ENCODE results near the gene NRXN2. TPM values are rescaled to one million over a fixed set of nuclear protein-coding genes. Genes with fewer than 3 reads are reported as not detected.

Gene NRXN2
- total and polyA plus RNA-seq, 2 of the 13 experiments (the other 11 are each of a cell fraction or from before 2014, with no cell fraction given) = not detected

DNA sequence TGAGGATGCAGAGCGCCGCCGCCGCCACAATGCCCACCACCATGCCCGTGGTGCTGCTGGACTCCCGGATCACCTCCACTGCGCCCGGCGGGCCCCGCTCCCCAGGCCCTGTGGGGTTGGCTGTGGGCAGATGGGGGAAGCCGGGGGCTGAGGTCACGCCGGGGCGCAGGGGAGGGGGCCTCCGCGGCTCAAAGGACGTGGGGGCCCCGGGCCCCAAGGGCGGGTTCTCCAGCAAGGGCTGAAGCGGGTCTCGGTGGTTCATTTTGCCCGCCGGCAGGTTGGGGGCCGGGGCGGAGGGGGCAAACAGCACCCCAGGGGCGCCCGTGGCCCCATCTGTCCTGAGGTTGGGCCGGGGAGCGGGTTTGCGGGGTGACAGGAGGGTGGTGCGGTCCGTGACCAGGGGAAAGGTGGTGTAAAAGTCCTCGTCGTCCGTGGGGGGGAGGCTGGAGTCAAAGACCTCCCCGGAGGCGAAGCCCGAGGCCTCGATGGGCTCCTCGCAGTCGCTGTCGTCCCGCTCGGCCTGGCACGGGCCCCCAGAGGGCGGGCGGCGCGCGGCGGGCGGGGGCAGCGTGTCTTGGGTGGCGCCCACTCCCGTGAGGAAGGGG is 115.5 kb downstream of the NRXN2 start:
- intact Hi-C loops (cut with micrococcal nuclease; ENCODE audit: unreplicated experiment) = no loop called here
- Histone ChIP-seq H3K4me3 (replicated peaks in 1 of 3; ENCODE audit: insufficient read depth in 1 of 3, low read depth in 2 of 3, low read length in 3 of 3) (no peak overlapping the region), H3K79me2 (ENCODE audit: insufficient read depth, low read length) (no peaks in the 10 kb centered on the region), H3K9me3 (ENCODE audit: low read length) (no peaks in the 10 kb centered on the region), H3K4me2 (ENCODE audit: low read depth, low read length) (no peak overlapping the region), H3K27me3 (ENCODE audit: control insufficient read depth in 1 of 2, insufficient read depth in 2 of 2, low read length in 2 of 2) (peaks cover 8 to 43% of the 10 kb centered on the region in 2 experiments; a peak in 3 of 5 replicates), H3K4me1 (ENCODE audit: insufficient read depth, low read length) (peaks cover 11% of the 10 kb centered on the region; the same call in 1 of the 2 replicates), H3K9ac (ENCODE audit: insufficient read depth, low read depth, low read length) (no peak overlapping the region), H3K36me3 (replicated peaks in 1 of 2; ENCODE audit: control insufficient read depth in 1 of 2, insufficient read depth in 2 of 2, low read length in 2 of 2) (no peaks in the 10 kb centered on the region), H3K27ac (ENCODE audit: extremely low read length, insufficient read depth, low read length) (no peak overlapping the region), H2AFZ (ENCODE audit: low read length) (no peak overlapping the region), H4K20me1 (ENCODE audit: insufficient read depth, low read length) (no peaks in the 10 kb centered on the region)
- WGBS (ENCODE audit: low lambda C conversion rate) = 86% methylated on average over 37 of the region's 55 CpGs
- in situ Hi-C loops (cut with HindIII; ENCODE audit: extremely low pct_ligation_motif_present, low pct_unique_long_range_greater_than_20kb) = no loop called here
- DNase-seq (ENCODE audit: low spot score) (no peak), ATAC-seq (no peak), FAIRE-seq (no peak)
- POLR2A ChIA-PET = no interaction called here
- CTCF ChIA-PET (ENCODE audit: low intra/inter-chr PET ratio, low total read pairs) = no interaction called here
- no TSS peak for BruUV-seq (replicated peaks)
- TF ChIP-seq KAT7 (CRISPR knock-in tag; IDR thresholded peaks at IDR 0.05; ENCODE audit: borderline replicate concordance) (no peak), ARID3A (IDR thresholded peaks at IDR 0.05; ENCODE audit: low read depth, low read length) (no peak), BRCA1 (CRISPR knock-in tag; IDR thresholded peaks at IDR 0.05) (no peak), MIER2 (CRISPR knock-in tag; IDR thresholded peaks at IDR 0.05) (no peak), NR0B2 (CRISPR knock-in tag; IDR thresholded peaks at IDR 0.05) (no peak), IKZF4 (CRISPR knock-in tag; IDR thresholded peaks at IDR 0.05; ENCODE audit: borderline replicate concordance, low read depth, not compliant biosample characterization) (no peak), GZF1 (CRISPR knock-in tag; IDR thresholded peaks at IDR 0.05) (no peak), GFI1 (CRISPR knock-in tag; IDR thresholded peaks at IDR 0.05; ENCODE audit: borderline replicate concordance) (no peak), IRF2 (CRISPR knock-in tag; IDR thresholded peaks at IDR 0.05) (no peak), ZBTB20 (CRISPR knock-in tag; IDR thresholded peaks at IDR 0.05; ENCODE audit: borderline replicate concordance, low read depth) (no peak)
- TF ChIP-seq, protein P1, sequence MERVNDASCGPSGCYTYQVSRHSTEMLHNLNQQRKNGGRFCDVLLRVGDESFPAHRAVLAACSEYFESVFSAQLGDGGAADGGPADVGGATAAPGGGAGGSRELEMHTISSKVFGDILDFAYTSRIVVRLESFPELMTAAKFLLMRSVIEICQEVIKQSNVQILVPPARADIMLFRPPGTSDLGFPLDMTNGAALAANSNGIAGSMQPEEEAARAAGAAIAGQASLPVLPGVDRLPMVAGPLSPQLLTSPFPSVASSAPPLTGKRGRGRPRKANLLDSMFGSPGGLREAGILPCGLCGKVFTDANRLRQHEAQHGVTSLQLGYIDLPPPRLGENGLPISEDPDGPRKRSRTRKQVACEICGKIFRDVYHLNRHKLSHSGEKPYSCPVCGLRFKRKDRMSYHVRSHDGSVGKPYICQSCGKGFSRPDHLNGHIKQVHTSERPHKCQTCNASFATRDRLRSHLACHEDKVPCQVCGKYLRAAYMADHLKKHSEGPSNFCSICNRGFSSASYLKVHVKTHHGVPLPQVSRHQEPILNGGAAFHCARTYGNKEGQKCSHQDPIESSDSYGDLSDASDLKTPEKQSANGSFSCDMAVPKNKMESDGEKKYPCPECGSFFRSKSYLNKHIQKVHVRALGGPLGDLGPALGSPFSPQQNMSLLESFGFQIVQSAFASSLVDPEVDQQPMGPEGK (CRISPR knock-in tag; IDR thresholded peaks at IDR 0.05) = no peak
- TF ChIP-seq, protein P2, sequence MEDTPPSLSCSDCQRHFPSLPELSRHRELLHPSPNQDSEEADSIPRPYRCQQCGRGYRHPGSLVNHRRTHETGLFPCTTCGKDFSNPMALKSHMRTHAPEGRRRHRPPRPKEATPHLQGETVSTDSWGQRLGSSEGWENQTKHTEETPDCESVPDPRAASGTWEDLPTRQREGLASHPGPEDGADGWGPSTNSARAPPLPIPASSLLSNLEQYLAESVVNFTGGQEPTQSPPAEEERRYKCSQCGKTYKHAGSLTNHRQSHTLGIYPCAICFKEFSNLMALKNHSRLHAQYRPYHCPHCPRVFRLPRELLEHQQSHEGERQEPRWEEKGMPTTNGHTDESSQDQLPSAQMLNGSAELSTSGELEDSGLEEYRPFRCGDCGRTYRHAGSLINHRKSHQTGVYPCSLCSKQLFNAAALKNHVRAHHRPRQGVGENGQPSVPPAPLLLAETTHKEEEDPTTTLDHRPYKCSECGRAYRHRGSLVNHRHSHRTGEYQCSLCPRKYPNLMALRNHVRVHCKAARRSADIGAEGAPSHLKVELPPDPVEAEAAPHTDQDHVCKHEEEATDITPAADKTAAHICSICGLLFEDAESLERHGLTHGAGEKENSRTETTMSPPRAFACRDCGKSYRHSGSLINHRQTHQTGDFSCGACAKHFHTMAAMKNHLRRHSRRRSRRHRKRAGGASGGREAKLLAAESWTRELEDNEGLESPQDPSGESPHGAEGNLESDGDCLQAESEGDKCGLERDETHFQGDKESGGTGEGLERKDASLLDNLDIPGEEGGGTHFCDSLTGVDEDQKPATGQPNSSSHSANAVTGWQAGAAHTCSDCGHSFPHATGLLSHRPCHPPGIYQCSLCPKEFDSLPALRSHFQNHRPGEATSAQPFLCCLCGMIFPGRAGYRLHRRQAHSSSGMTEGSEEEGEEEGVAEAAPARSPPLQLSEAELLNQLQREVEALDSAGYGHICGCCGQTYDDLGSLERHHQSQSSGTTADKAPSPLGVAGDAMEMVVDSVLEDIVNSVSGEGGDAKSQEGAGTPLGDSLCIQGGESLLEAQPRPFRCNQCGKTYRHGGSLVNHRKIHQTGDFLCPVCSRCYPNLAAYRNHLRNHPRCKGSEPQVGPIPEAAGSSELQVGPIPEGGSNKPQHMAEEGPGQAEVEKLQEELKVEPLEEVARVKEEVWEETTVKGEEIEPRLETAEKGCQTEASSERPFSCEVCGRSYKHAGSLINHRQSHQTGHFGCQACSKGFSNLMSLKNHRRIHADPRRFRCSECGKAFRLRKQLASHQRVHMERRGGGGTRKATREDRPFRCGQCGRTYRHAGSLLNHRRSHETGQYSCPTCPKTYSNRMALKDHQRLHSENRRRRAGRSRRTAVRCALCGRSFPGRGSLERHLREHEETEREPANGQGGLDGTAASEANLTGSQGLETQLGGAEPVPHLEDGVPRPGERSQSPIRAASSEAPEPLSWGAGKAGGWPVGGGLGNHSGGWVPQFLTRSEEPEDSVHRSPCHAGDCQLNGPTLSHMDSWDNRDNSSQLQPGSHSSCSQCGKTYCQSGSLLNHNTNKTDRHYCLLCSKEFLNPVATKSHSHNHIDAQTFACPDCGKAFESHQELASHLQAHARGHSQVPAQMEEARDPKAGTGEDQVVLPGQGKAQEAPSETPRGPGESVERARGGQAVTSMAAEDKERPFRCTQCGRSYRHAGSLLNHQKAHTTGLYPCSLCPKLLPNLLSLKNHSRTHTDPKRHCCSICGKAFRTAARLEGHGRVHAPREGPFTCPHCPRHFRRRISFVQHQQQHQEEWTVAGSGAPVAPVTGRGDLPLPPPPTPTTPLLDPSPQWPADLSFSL (CRISPR knock-in tag; IDR thresholded peaks at IDR 0.05) = no peak
